DND-41 (cell line): Measurements from ENCODE around the gene CCDC85A.

Experiments used
- CTCF ChIP-seq: IDR thresholded peaks from 2 replicates; pipeline ENCODE4 v1.5.1; 2012; ENCODE audit warnings: borderline replicate concordance, low read length, moderate library complexity, mild to moderate bottlenecking; ENCODE audit not compliant: poor library complexity, severe bottlenecking; ENCODE audit errors: extremely low read depth
- EZH2 ChIP-seq: IDR thresholded peaks from 3 replicates; pipeline ENCODE4 v1.6.1; 2012; ENCODE audit warnings: borderline replicate concordance, low read depth, mild to moderate bottlenecking, moderate library complexity, low read length, inconsistent platforms; ENCODE audit not compliant: severe bottlenecking

- TF ChIP-seq CTCF (no peak), EZH2 (no peak)
These were observed 44.0 kb downstream of the CCDC85A start for GRCh38 chr2:56227811-56228210.
